Pancreas (tissue), 10 donors: ENCODE data around the gene GUCY2C. TPM values are rescaled to one million over a fixed set of nuclear protein-coding genes. Genes with fewer than 3 reads are reported as not detected.

Source experiments
- ATAC-seq, 4 donors: fragments of 200-7000 bp; cut with Tn5 transposase; one replicate each; pipeline versions ENCODE4 v1.8.0 to v1.9.1; 2020; ENCODE audit warnings: mild to moderate bottlenecking in 4 of 4, moderate library complexity in 4 of 4
- DNase-seq, 6 donors: peaks; one replicate each; pipeline ENCODE4 v3.0.0-alpha.2; 2020
- FAIRE-seq: peaks from 2 replicates; lab custom pipeline; 2012; peaks lifted over from hg19 to GRCh38; lab: Jason Lieb, UNC
- H3K27ac ChIP-seq, 4 donors: fragments of 200-600 bp; sonication (generic); 1 replicate in 3 of 4; 2 replicates in 1 of 4; pipeline versions ENCODE4 v1.5.0 to v1.8.0; 2020
- H3K27me3 ChIP-seq, 4 donors: fragments of 200-600 bp; one replicate each; pipeline ENCODE4 v1.8.0; 2021
- H3K36me3 ChIP-seq, 3 donors: fragments of 200-600 bp; sonication (generic) in 1 of 3; one replicate each; pipeline versions ENCODE4 v1.5.0 to v1.8.0; 2020 to 2021
- H3K4me1 ChIP-seq, 3 donors: fragments of 200-600 bp; one replicate each; pipeline ENCODE4 v1.8.0; 2021
- H3K4me3 ChIP-seq, 4 donors: fragments of 200-600 bp; sonication (generic) in 2 of 4; one replicate each; pipeline versions ENCODE4 v1.5.0 to v1.8.0; 2020 to 2021
- H3K9me3 ChIP-seq, 4 donors: fragments of 200-600 bp; one replicate each; pipeline ENCODE4 v1.8.0; 2021
- CTCF ChIP-seq, 4 donors: fragments of 200-600 bp; sonication (generic) in 3 of 4; IDR thresholded peaks; one replicate each; pipeline versions ENCODE4 v1.5.0 to v1.8.0; 2021; ENCODE audit warnings: antibody characterized with exemption in 4 of 4
- whole genome bisulfite sequencing, 2 donors: extraction: QIAGEN DNeasy Blood & Tissue Kit; methylation state at CpG; one replicate each; pipeline ENCODE4 v1.1.7; 2013; 5-methylcytosine and 5-hydroxymethylcytosine counted together
- intact Hi-C, 3 donors: fragments of 100-400 bp; cut with DNase I; formaldehyde crosslinking; loops; one replicate each; pipeline versions ENCODE4 v1.11.1 to v1.14.2; 2022
- polyA plus RNA-seq, 2 donors: library from polyadenylated mRNA; stranded (reverse); fragments of 200-250 nt; gene quantifications; one replicate each; pipeline ENCODE4 v1.2.3, GENCODE V29; 2013
- total RNA-seq, 6 donors: library from RNA; stranded (reverse); fragmentation: NEBNext Ultra II Directional in 4 of 6; extraction: Animal tissue kit (Norgen Biotek cat#: 25700) in 4 of 6; gene quantifications; one replicate each; pipeline versions ENCODE4 v1.2.1 to v1.2.4, GENCODE V29; 2021 to 2023
- donor health status: healthy with polysubstance abuse.
- donor health status: DM: no; HTN: no; CAD: no; lungs with moderate emphysema.
- donor health status: DM: no; HTN: no; CAD: no.
- donor health status: control.
- donor health status: control.
- donor health status: Bipolar disorder and iron deficiency.
- donor health status: DM: yes; HTN: yes; CAD: no.
- donor health status: DM: no; HTN: no; CAD: no.
- donor health status: DM: no; HTN: no; CAD: no.
- donor health status: DM: yes; HTN: yes; CAD: no.

The GUCY2C gene
- total and polyA plus RNA-seq, 8 donors = 0.02 to 0.08 TPM; not detected in 6

DNA sequence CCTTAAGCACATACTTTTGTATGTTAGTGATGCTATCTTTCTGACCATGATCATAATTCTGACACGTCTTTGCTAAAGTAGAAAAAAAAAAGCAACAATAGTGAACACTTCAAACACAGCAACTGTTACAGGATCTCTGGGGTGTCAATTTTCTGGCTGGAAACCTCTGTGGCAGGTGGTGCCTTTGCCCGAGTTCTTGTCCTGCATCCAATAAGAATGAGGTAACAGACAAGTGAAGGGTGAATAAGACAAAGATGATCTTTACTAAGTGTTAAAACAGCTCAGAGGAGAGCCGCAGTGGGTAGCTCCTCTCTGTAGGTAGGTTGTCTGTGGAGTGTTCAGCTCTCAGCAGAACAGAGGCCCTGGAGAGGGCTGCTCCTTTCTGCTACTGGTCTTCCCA, 107.8 kb downstream of the GUCY2C start:
- Histone ChIP-seq H3K27ac (no peak overlapping the region), H3K9me3 (no peaks in the 10 kb centered on the region), H3K4me3 (no peak overlapping the region), H3K36me3 (no peaks in the 10 kb centered on the region), H3K4me1 (peaks cover 0 to 6% (median 0%) of the 10 kb centered on the region in 3 donors), H3K27me3 (no peaks in the 10 kb centered on the region)
- no peak for FAIRE-seq
- 77 to 80% methylated on average over 3 of the region's 3 CpGs for WGBS, 2 donors
- TF ChIP-seq CTCF (IDR thresholded peaks at IDR 0.05) = no peak
- intact Hi-C loops = no loop called here
- ATAC-seq = no peak
- DNase-seq = no peak

- Histone ChIP-seq H3K27me3 (no peaks in the 10 kb centered on the region), H3K27ac (no peak overlapping the region), H3K4me3 (no peak overlapping the region), H3K9me3 (no peaks in the 10 kb centered on the region), H3K4me1 (peaks cover 0 to 12% (median 9%) of the 10 kb centered on the region in 3 donors), H3K36me3 (no peaks in the 10 kb centered on the region)
- TF ChIP-seq CTCF (IDR thresholded peaks at IDR 0.05) = no peak
- ATAC-seq = no peak
- 97% methylated on average over 8 of the region's 8 CpGs for WGBS, 2 donors
- DNase-seq = no peak
- intact Hi-C loops = no loop called here
- FAIRE-seq = no peak
Observed at GRCh38 chr12:14578646-14579045, 117.8 kb downstream of the GUCY2C start.

GRCh38 chr12:14577344-14577743, 119.1 kb downstream of the GUCY2C start:
- H3K36me3 ChIP-seq = no peaks in the 10 kb centered on the region
- H3K4me1 ChIP-seq = peaks cover 0 to 13% (median 9%) of the 10 kb centered on the region in 3 donors
- ATAC-seq (no peak), FAIRE-seq (no peak), DNase-seq (no peak)
- H3K4me3 ChIP-seq = no peak overlapping the region
- intact Hi-C loops = no loop called here
- H3K27ac ChIP-seq = no peak overlapping the region
- H3K27me3 ChIP-seq = no peaks in the 10 kb centered on the region
- H3K9me3 ChIP-seq = no peaks in the 10 kb centered on the region
- no peak for TF ChIP-seq CTCF (IDR thresholded peaks at IDR 0.05)
- whole genome bisulfite sequencing, 2 donors = 72 to 73% methylated on average over 1 of the region's 1 CpG

GRCh38 chr12:14576896-14577295, 119.5 kb downstream of the GUCY2C start:
- ATAC-seq (no peak), FAIRE-seq (no peak)
- no peak overlapping the region for H3K27ac ChIP-seq

More at GRCh38 chr12:14576896-14577295, 119.5 kb downstream of the GUCY2C start:
- DNase-seq = no peak
- 81% methylated on average over 8 of the region's 8 CpGs for WGBS, 2 donors
- TF ChIP-seq CTCF (IDR thresholded peaks at IDR 0.05) = no peak
- no peaks in the 10 kb centered on the region for H3K27me3 ChIP-seq
- intact Hi-C loops = no loop called here
- no peaks in the 10 kb centered on the region for H3K9me3 ChIP-seq
- H3K4me1 ChIP-seq = peaks cover 0 to 15% (median 13%) of the 10 kb centered on the region in 3 donors
- H3K4me3 ChIP-seq = no peak overlapping the region
- no peaks in the 10 kb centered on the region for H3K36me3 ChIP-seq
